ENCODE data around the gene TMPRSS11B.

The TMPRSS11B gene

DNA sequence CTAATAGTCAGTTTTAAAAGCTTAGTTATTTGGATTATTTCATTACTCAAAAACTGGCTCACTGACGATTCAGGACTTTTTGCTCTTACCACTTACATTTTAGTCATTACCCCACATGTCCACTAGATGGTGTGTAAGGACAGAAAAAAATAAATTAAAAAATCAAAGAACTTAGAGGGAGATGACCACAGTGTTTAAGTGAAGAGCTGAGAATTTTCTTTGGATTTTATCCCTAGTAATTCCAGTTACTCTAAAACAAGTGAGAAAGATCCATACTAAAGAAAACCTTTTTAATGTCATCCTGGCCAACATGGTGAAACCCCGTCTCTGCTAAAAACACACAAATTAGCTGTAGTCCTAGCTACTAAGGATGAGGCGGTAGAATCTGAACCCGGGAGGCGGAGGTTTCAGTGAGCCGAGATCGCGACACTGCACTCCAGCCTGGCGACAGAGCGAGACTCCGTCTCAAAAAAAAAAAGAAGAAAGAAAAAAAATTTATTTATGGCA, 26.4 kb upstream of the TMPRSS11B start:
- no peaks in the 10 kb centered on the region for H3K36me3 ChIP-seq (ENCODE audit: insufficient read depth, low read length)
- WGBS: 7% methylated on average over 10 of the region's 11 CpGs
- H3K27ac ChIP-seq (ENCODE audit: low read depth, low read length): peak overlapping the region; percentile 95; the same call in 1 of the 2 replicates
- H3K9ac ChIP-seq (ENCODE audit: low read depth, low read length): peak overlapping the region; percentile 28
- peaks cover 22% of the 10 kb centered on the region for H3K9me3 ChIP-seq (ENCODE audit: insufficient read depth, low read depth, low read length)
- H3K27me3 ChIP-seq (ENCODE audit: insufficient read depth, low read length): no peaks in the 10 kb centered on the region
- peak overlapping the region; percentile 37 for H3K4me3 ChIP-seq (ENCODE audit: low read length)
- peaks cover 26% of the 10 kb centered on the region for H3K4me1 ChIP-seq (ENCODE audit: insufficient read depth, low read length)

DNA sequence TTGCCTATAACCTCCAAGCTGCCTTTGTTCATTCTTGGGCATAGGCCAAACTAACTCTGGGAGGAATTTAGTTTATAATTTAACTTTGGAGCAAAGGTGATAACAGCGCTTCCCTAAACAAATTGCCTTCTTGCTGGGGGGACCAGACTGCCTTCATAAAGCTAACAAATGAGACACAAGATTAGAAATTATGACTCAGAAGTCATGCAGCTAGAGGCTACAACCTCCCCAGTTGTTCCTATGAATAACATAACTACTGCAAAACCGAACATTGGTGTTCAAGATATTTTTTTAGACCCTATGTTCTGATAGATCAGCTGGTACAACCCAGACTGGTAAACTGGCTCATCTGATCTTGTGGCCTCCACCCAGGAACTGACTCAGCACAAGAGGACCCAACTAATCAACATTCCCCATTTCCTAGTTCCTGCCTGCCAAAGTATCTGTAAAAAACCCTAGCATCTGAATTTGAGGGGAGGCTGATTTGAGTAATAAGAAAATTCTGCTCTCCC, 22.0 kb upstream of the TMPRSS11B start:
- Histone ChIP-seq H3K36me3 (ENCODE audit: insufficient read depth, low read length) (no peaks in the 10 kb centered on the region), H3K9ac (ENCODE audit: low read depth, low read length) (no peak overlapping the region), H3K27ac (ENCODE audit: low read depth, low read length) (no peak overlapping the region), H3K9me3 (ENCODE audit: insufficient read depth, low read depth, low read length) (peaks cover 29% of the 10 kb centered on the region), H3K4me1 (ENCODE audit: insufficient read depth, low read length) (peaks cover 3% of the 10 kb centered on the region), H3K27me3 (ENCODE audit: insufficient read depth, low read length) (no peaks in the 10 kb centered on the region), H3K4me3 (ENCODE audit: low read length) (no peak overlapping the region)
- WGBS: 94% methylated on average over 2 of the region's 2 CpGs

DNA sequence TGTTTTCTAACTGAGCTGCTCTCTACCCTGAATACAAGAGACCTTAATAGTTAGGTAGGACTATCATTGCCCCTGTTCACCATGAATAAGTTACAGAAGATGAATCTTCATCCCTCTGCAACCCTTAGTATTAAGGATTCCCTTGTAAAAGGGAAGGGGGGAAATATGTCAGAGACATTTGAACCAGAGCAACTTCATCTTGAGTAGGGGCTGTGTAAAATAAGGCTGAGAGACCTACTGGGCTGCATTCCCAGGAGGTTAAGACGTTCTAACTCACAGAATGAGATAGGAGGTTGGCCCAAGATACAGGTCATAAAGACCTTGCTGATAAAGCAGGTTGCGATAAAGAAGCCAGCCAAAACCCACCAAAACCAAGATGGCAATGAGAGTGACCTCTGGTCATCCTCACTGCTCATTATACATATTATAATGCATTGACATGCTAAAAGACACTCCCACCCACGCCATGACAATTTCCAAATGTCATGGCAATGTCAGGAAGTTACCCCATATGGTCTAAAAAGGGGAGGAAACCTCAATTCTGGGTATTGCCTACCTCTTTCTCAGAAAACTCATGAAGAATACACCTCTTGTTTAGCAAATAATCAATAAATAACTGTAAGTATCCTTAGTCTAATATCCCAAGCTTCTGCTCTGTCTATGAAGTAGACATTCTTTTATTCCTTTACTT, 19.5 kb upstream of the TMPRSS11B start:
- H3K27ac ChIP-seq (ENCODE audit: low read depth, low read length): no peak overlapping the region
- H3K36me3 ChIP-seq (ENCODE audit: insufficient read depth, low read length): no peaks in the 10 kb centered on the region
- no peak overlapping the region for H3K4me3 ChIP-seq (ENCODE audit: low read length)
- H3K9me3 ChIP-seq (ENCODE audit: insufficient read depth, low read depth, low read length): peaks cover 19% of the 10 kb centered on the region
- H3K9ac ChIP-seq (ENCODE audit: low read depth, low read length): no peak overlapping the region
- 86% methylated on average over 3 of the region's 3 CpGs for WGBS
- no peaks in the 10 kb centered on the region for H3K4me1 ChIP-seq (ENCODE audit: insufficient read depth, low read length)
- no peaks in the 10 kb centered on the region for H3K27me3 ChIP-seq (ENCODE audit: insufficient read depth, low read length)

DNA sequence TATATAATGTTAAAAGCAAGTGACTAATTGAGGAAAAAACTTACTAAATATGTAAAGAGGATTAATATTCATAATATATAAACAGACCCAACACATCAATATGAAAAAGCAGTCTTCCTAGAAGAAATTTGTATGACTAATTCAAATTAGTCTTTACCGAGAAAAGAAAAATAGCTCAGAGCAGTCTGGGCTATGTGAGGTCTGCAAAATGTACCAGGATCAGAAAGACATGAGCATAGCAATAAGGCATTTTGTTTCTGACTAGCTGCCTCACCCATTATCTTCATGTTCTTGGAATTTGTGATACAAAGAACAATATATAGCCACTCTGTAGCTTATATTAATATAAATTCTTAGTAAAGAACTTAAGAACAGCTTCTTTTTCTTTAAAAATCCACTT, 13.7 kb upstream of the TMPRSS11B start:
- no peak overlapping the region for H3K9ac ChIP-seq (ENCODE audit: low read depth, low read length)
- H3K4me3 ChIP-seq (ENCODE audit: low read length): no peak overlapping the region
- no peak overlapping the region for H3K27ac ChIP-seq (ENCODE audit: low read depth, low read length)
- 88% methylated on average over 1 of the region's 1 CpG for WGBS
- no peaks in the 10 kb centered on the region for H3K4me1 ChIP-seq (ENCODE audit: insufficient read depth, low read length)
- H3K27me3 ChIP-seq (ENCODE audit: insufficient read depth, low read length): no peaks in the 10 kb centered on the region
- H3K36me3 ChIP-seq (ENCODE audit: insufficient read depth, low read length): no peaks in the 10 kb centered on the region
- H3K9me3 ChIP-seq (ENCODE audit: insufficient read depth, low read depth, low read length): peaks cover 10% of the 10 kb centered on the region; the same call in 1 of the 2 replicates

DNA sequence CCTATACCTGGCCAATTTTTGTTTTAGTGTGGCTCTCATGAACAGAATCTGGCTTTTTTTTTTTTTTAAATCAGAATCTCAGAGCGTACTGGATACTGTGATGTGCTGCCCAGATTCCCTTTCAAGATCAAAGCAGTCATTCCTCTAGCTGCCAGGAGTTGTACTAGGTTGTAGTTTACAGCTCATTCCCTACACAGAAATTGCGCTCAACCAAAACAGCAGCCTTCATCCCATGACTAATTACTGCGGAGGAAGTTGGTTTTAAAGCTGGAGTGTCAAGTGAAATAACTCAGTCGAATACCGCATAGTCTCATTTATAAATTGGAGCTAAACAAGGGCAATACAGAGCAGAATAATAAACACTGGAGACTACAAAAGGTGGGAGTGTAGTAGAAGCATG, 12.2 kb upstream of the TMPRSS11B start:
- H3K4me1 ChIP-seq (ENCODE audit: insufficient read depth, low read length): no peaks in the 10 kb centered on the region
- H3K27me3 ChIP-seq (ENCODE audit: insufficient read depth, low read length): no peaks in the 10 kb centered on the region
- H3K36me3 ChIP-seq (ENCODE audit: insufficient read depth, low read length): no peaks in the 10 kb centered on the region
- 92% methylated on average over 5 of the region's 5 CpGs for WGBS
- H3K27ac ChIP-seq (ENCODE audit: low read depth, low read length): no peak overlapping the region
- peaks cover 3% of the 10 kb centered on the region; the same call in 1 of the 2 replicates for H3K9me3 ChIP-seq (ENCODE audit: insufficient read depth, low read depth, low read length)
- H3K4me3 ChIP-seq (ENCODE audit: low read length): no peak overlapping the region
- no peak overlapping the region for H3K9ac ChIP-seq (ENCODE audit: low read depth, low read length)

DNA sequence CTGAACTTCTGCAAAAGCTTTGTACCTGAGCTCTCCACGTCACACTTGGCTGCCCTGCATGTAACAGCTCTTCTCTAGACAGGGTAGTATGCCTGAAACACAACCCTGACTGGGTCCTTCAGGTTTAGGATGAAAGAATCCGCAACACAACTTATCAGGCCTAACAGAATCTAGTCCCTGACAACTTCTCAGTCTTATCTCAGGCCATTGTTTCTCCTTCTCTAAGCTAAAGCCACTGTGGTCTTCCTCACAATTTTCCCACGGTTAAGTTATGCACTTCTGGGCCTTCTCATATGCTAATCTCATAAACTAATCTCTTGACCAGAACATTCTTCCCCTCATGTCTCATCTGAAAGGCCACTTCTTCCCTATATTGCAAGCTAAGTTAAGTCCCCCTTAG, 10.8 kb upstream of the TMPRSS11B start:
- no peaks in the 10 kb centered on the region for H3K9me3 ChIP-seq (ENCODE audit: insufficient read depth, low read depth, low read length)
- no peaks in the 10 kb centered on the region for H3K4me1 ChIP-seq (ENCODE audit: insufficient read depth, low read length)
- no peaks in the 10 kb centered on the region for H3K27me3 ChIP-seq (ENCODE audit: insufficient read depth, low read length)
- no peak overlapping the region for H3K27ac ChIP-seq (ENCODE audit: low read depth, low read length)
- H3K9ac ChIP-seq (ENCODE audit: low read depth, low read length): no peak overlapping the region
- WGBS: 64% methylated on average over 3 of the region's 3 CpGs
- H3K4me3 ChIP-seq (ENCODE audit: low read length): no peak overlapping the region
- H3K36me3 ChIP-seq (ENCODE audit: insufficient read depth, low read length): no peaks in the 10 kb centered on the region

DNA sequence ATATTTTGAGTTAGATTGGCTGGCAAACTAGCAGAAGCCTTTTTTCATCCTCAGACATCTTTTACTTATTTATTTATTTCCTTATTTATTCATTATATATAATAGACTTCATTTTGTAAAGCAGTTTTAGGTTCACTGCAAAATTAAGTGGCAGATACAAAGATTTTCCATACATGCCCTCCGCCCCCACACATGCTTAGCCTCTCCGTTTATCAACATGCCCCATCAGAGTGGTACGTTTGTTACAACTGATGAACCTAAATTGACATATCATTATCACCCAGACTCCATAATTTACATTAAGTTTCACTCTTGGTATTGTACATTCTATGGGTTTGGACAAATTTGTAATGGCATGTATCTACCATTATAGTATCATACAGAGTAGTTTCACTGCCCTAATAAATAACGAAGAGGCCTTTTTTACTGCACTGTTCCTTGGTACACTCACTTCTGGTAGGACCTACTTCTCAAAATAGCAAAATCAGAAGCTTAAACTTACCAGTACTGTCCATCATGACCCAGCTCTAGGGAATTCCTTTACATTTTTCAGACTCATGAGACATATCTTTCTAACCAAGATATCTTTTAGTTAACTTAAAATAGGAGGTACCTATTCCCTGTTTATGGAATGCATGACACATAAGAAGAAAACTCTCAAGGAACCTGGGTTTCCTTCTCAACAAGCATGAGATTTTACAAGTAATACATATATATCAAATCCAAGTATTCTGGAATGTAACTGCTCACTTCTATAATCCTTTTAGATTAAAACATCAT, 4.8 kb upstream of the TMPRSS11B start:
- 98% methylated on average over 4 of the region's 4 CpGs for WGBS
- Histone ChIP-seq H3K4me3 (ENCODE audit: low read length) (no peak overlapping the region), H3K9ac (ENCODE audit: low read depth, low read length) (no peak overlapping the region), H3K36me3 (ENCODE audit: insufficient read depth, low read length) (no peaks in the 10 kb centered on the region), H3K4me1 (ENCODE audit: insufficient read depth, low read length) (no peaks in the 10 kb centered on the region), H3K27me3 (ENCODE audit: insufficient read depth, low read length) (no peaks in the 10 kb centered on the region), H3K9me3 (ENCODE audit: insufficient read depth, low read depth, low read length) (no peaks in the 10 kb centered on the region), H3K27ac (ENCODE audit: low read depth, low read length) (no peak overlapping the region)

DNA sequence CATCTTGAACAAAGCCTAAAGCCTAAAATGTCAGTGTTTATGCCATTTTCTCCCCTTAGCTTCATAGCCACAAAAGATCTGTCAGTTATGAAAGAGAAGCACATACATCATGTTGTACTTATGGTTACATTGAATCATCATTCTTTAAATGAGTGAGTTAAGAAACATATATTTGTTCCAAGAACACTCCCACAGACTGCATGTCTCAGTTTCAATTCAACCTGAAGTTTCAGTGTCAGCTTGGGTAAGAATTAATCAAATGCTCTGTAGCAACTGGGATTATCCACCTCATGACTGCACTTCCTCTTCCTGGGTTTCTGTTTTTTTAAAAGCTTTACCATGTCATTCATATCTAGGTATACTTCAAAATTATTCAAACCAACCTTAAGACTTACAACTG, 3.9 kb upstream of the TMPRSS11B start:
- Histone ChIP-seq H3K36me3 (ENCODE audit: insufficient read depth, low read length) (no peaks in the 10 kb centered on the region), H3K4me1 (ENCODE audit: insufficient read depth, low read length) (no peaks in the 10 kb centered on the region), H3K9me3 (ENCODE audit: insufficient read depth, low read depth, low read length) (no peaks in the 10 kb centered on the region), H3K4me3 (ENCODE audit: low read length) (no peak overlapping the region), H3K27me3 (ENCODE audit: insufficient read depth, low read length) (no peaks in the 10 kb centered on the region), H3K9ac (ENCODE audit: low read depth, low read length) (no peak overlapping the region), H3K27ac (ENCODE audit: low read depth, low read length) (no peak overlapping the region)

DNA sequence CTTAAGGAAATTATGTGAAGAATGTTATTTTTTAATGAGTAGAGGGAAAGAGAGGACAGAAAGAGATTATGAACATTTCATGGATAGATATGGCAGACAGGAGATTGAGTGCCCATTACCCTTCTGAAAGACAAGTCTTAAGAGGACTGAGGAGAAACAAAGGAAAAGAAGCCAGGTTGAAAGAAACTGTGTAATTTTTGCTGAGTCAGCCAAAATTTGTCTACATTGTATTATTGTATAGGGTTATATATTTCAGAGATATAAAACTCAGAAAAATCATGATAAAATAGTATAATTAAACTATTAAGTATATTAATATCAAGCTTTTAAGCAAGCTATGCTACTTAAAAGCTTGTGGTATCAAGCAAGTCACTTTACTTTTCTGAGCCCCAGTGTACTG, 4.9 kb downstream of the TMPRSS11B start:
- no peaks in the 10 kb centered on the region for H3K27me3 ChIP-seq (ENCODE audit: insufficient read depth, low read length)
- no peak overlapping the region for H3K4me3 ChIP-seq (ENCODE audit: low read length)
- H3K9me3 ChIP-seq (ENCODE audit: insufficient read depth, low read depth, low read length): no peaks in the 10 kb centered on the region
- H3K36me3 ChIP-seq (ENCODE audit: insufficient read depth, low read length): no peaks in the 10 kb centered on the region
- no peaks in the 10 kb centered on the region for H3K4me1 ChIP-seq (ENCODE audit: insufficient read depth, low read length)
- no peak overlapping the region for H3K27ac ChIP-seq (ENCODE audit: low read depth, low read length)
- no peak overlapping the region for H3K9ac ChIP-seq (ENCODE audit: low read depth, low read length)

DNA sequence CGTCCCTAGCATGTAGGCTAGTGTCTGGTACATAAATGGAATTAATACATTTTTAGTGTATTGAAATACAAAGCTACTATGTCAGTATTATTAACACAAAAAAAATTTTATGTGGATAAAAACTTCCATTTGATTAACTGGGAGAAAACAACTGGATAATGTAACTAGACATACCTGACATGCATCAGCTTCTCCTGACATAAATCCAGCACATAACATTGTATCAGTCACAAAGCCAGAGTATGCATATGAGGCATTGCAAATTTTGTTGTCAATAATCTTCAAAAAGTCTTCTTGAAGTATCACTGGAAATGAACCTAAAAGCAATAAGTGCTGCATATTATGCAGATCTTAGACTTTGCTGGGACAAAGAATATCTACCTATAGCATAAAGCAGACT, 16.9 kb downstream of the TMPRSS11B start:
- H3K4me1 ChIP-seq (ENCODE audit: insufficient read depth, low read length): no peaks in the 10 kb centered on the region
- no peak overlapping the region for H3K4me3 ChIP-seq (ENCODE audit: low read length)
- H3K27me3 ChIP-seq (ENCODE audit: insufficient read depth, low read length): no peaks in the 10 kb centered on the region
- no peak overlapping the region for H3K27ac ChIP-seq (ENCODE audit: low read depth, low read length)
- no peaks in the 10 kb centered on the region for H3K36me3 ChIP-seq (ENCODE audit: insufficient read depth, low read length)
- WGBS: 50% methylated on average over 1 of the region's 1 CpG
- H3K9ac ChIP-seq (ENCODE audit: low read depth, low read length): no peak overlapping the region
- H3K9me3 ChIP-seq (ENCODE audit: insufficient read depth, low read depth, low read length): no peaks in the 10 kb centered on the region

DNA sequence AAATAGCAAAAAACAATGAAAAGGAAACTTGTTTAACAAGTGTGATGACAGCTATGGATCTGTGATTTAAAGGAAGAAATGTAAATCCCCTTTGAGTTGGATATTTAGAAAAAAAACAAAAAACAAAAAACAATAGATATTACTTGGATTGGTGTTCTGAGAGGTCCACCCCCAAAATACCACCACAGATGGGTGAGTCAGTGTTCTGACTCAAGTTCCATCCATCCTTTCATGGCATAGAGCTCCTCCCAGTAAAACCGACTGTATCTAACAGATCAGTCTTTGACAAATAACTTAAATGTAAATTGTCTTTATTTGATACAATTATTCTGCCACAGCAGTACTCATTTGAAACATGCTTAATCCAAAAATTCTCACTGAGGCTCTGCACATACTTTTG, 27.4 kb downstream of the TMPRSS11B start:
- WGBS: 20% methylated on average over 1 of the region's 1 CpG
- Histone ChIP-seq H3K27me3 (ENCODE audit: insufficient read depth, low read length) (no peaks in the 10 kb centered on the region), H3K9me3 (ENCODE audit: insufficient read depth, low read depth, low read length) (no peaks in the 10 kb centered on the region), H3K4me1 (ENCODE audit: insufficient read depth, low read length) (peaks cover 29% of the 10 kb centered on the region), H3K27ac (ENCODE audit: low read depth, low read length) (no peak overlapping the region), H3K9ac (ENCODE audit: low read depth, low read length) (no peak overlapping the region), H3K4me3 (ENCODE audit: low read length) (no peak overlapping the region), H3K36me3 (ENCODE audit: insufficient read depth, low read length) (no peaks in the 10 kb centered on the region)

All from HUES64 (cell line).